ENCODE results near the gene RABAC1. TPM values are rescaled to one million over a fixed set of nuclear protein-coding genes. Genes with fewer than 3 reads are reported as not detected.

RABAC1 gene
- total RNA-seq, 1 experiment from 2014 or later = 114 TPM

GRCh38 chr19:41998246-41999020, 39.3 kb upstream of the RABAC1 start:
- CTCF ChIA-PET = no interaction called here
- intact Hi-C loops (cut with micrococcal nuclease; ENCODE audit: unreplicated experiment) = loop anchor here (2.0 kb wide), 1 partner anchor 36 kb away; no protein-coding TSS in a partner anchor
- DNase-seq (ENCODE audit: low spot score) = peak; percentile 81
- Histone ChIP-seq H3K9me3 (ENCODE audit: low read depth, low read length, poor library complexity, severe bottlenecking) (no peaks in the 10 kb centered on the region), H3K4me1 (ENCODE audit: insufficient read depth, low read length, poor library complexity, severe bottlenecking) (peaks cover 12% of the 10 kb centered on the region), H3K27me3 (replicated peaks; ENCODE audit: insufficient read depth, low read depth, low read length, poor library complexity) (peaks cover 27% of the 10 kb centered on the region), H3K27ac (ENCODE audit: low read depth, low read length, poor library complexity, severe bottlenecking) (no peak overlapping the region), H3K36me3 (ENCODE audit: insufficient read depth, low read length, poor library complexity, severe bottlenecking) (no peaks in the 10 kb centered on the region), H3K4me3 (ENCODE audit: low read depth, low read length, poor library complexity, severe bottlenecking) (peak overlapping the region; percentile 21)
- POLR2A ChIA-PET (ENCODE audit: low non-redundant PET) = no interaction called here
- BruUV-seq (replicated peaks) = no TSS peak
- TF ChIP-seq EZH2 (IDR thresholded peaks at IDR 0.05; ENCODE audit: borderline replicate concordance, low read depth, low read length, poor library complexity, severe bottlenecking) (no peak), CTCF (conservative IDR thresholded peaks at IDR 0.05; ENCODE audit: low read depth, low read length) (peak; percentile 86)

GRCh38 chr19:41997851-41998229, 38.7 kb upstream of the RABAC1 start:
- H3K9me3 ChIP-seq (ENCODE audit: low read depth, low read length, poor library complexity, severe bottlenecking) = no peaks in the 10 kb centered on the region
- H3K36me3 ChIP-seq (ENCODE audit: insufficient read depth, low read length, poor library complexity, severe bottlenecking) = no peaks in the 10 kb centered on the region
- H3K27me3 ChIP-seq (replicated peaks; ENCODE audit: insufficient read depth, low read depth, low read length, poor library complexity) = peaks cover 27% of the 10 kb centered on the region
- peak; percentile 50 for DNase-seq (ENCODE audit: low spot score)
- peak overlapping the region; percentile 21 for H3K4me3 ChIP-seq (ENCODE audit: low read depth, low read length, poor library complexity, severe bottlenecking)
- BruUV-seq (replicated peaks) = no TSS peak
- intact Hi-C loops (cut with micrococcal nuclease; ENCODE audit: unreplicated experiment) = loop anchor here (2.0 kb wide), 1 partner anchor 37 kb away; no protein-coding TSS in a partner anchor
- no peak overlapping the region for H3K27ac ChIP-seq (ENCODE audit: low read depth, low read length, poor library complexity, severe bottlenecking)
- POLR2A ChIA-PET (ENCODE audit: low non-redundant PET) = no interaction called here
- H3K4me1 ChIP-seq (ENCODE audit: insufficient read depth, low read length, poor library complexity, severe bottlenecking) = peaks cover 12% of the 10 kb centered on the region
- TF ChIP-seq EZH2 (IDR thresholded peaks at IDR 0.05; ENCODE audit: borderline replicate concordance, low read depth, low read length, poor library complexity, severe bottlenecking) (no peak), CTCF (conservative IDR thresholded peaks at IDR 0.05; ENCODE audit: low read depth, low read length) (no peak)
- CTCF ChIA-PET = interaction anchor here (1.4 kb wide), 1 partner anchor 37 kb away, joined by 5 read pairs; no protein-coding TSS in a partner anchor

- intact Hi-C loops (cut with micrococcal nuclease; ENCODE audit: unreplicated experiment) = no loop called here
- Histone ChIP-seq H3K36me3 (ENCODE audit: insufficient read depth, low read length, poor library complexity, severe bottlenecking) (no peaks in the 10 kb centered on the region), H3K4me3 (ENCODE audit: low read depth, low read length, poor library complexity, severe bottlenecking) (no peak overlapping the region), H3K4me1 (ENCODE audit: insufficient read depth, low read length, poor library complexity, severe bottlenecking) (peaks cover 12% of the 10 kb centered on the region), H3K27me3 (replicated peaks; ENCODE audit: insufficient read depth, low read depth, low read length, poor library complexity) (peaks cover 27% of the 10 kb centered on the region), H3K27ac (ENCODE audit: low read depth, low read length, poor library complexity, severe bottlenecking) (no peak overlapping the region), H3K9me3 (ENCODE audit: low read depth, low read length, poor library complexity, severe bottlenecking) (no peaks in the 10 kb centered on the region)
- ChIA-PET CTCF (interaction anchor here (0.5 to 1.4 kb wide), 2 partner anchors 38 to 198 kb away, joined by 5 to 8 read pairs; no protein-coding TSS in a partner anchor), POLR2A (ENCODE audit: low non-redundant PET) (interaction anchor here (0.6 kb wide), 1 partner anchor 469 kb away, joined by 6 read pairs; no protein-coding TSS in a partner anchor)
- no TSS peak for BruUV-seq (replicated peaks)
- DNase-seq (ENCODE audit: low spot score) = peak; percentile 64
- TF ChIP-seq CTCF (conservative IDR thresholded peaks at IDR 0.05; ENCODE audit: low read depth, low read length) (no peak), EZH2 (IDR thresholded peaks at IDR 0.05; ENCODE audit: borderline replicate concordance, low read depth, low read length, poor library complexity, severe bottlenecking) (no peak)
Observed at GRCh38 chr19:41997121-41997850, 38.2 kb upstream of the RABAC1 start.
